K562 (cell line): Measurements from ENCODE around the gene TSPOAP1. TPM values are rescaled to one million over a fixed set of nuclear protein-coding genes. Genes with fewer than 3 reads are reported as not detected.
A peak's percentile ranks its signal among the peaks of the same experiment; 100 is the strongest.

Experiments
- ATF6 ChIP-seq: sonication (generic); formaldehyde crosslinking; IDR thresholded peaks from 2 replicates; pipeline ENCODE4 v1.4.0; 2020; ENCODE audit warnings: mild to moderate bottlenecking, missing genetic modification reagents
- CAMTA2 ChIP-seq: fragments of 250-450 bp; sonication (Bioruptor Pico); conservative IDR thresholded peaks from 2 replicates; pipeline ENCODE4 v1.5.1; 2022
- HDAC3 ChIP-seq: fragments of 450-650 bp; IDR thresholded peaks from 2 replicates; pipeline ENCODE4 v1.6.1; 2018; ENCODE audit warnings: borderline replicate concordance, mild to moderate bottlenecking, moderate library complexity; ENCODE audit not compliant: partially characterized antibody
- MBD1 ChIP-seq: fragments of 250-450 bp; sonication (Bioruptor Pico); IDR thresholded peaks from 2 replicates; pipeline ENCODE4 v1.8.0; 2022; ENCODE audit warnings: inconsistent platforms
- MLX ChIP-seq, 2 experiments: fragments of 450-650 bp in 1 of 2; sonication (generic) in 1 of 2; formaldehyde crosslinking; conservative IDR thresholded peaks; 2 replicates each; pipeline versions ENCODE4 v1.4.0 to v1.8.1; 2020 to 2022; ENCODE audit warnings: mild to moderate bottlenecking in 1 of 2, missing genetic modification reagents in 1 of 2
- PML ChIP-seq: IDR thresholded peaks from 2 replicates; pipeline ENCODE4 v1.6.1; 2012; ENCODE audit warnings: low read length, inconsistent platforms
- SAFB2 ChIP-seq: fragments of 200-400 bp; formaldehyde crosslinking; IDR thresholded peaks from 2 replicates; pipeline ENCODE4 v1.6.1; 2018; ENCODE audit warnings: borderline replicate concordance, low read length, low read depth, moderate library complexity; ENCODE audit not compliant: severe bottlenecking
- SMAD2 ChIP-seq: fragments of 150-350 bp; IDR thresholded peaks from 2 replicates; pipeline ENCODE4 v1.6.1; 2014; ENCODE audit warnings: low read depth, mild to moderate bottlenecking, low read length
- SMAD4 ChIP-seq: fragments of 250-450 bp; sonication (Bioruptor Pico); conservative IDR thresholded peaks from 2 replicates; pipeline ENCODE4 v1.8.0; 2021; ENCODE audit warnings: inconsistent platforms, mild to moderate bottlenecking, moderate library complexity
- SNAPC5 ChIP-seq: fragments of 250-450 bp; sonication (Bioruptor Pico); IDR thresholded peaks from 2 replicates; pipeline ENCODE4 v1.8.0; 2021; ENCODE audit warnings: moderate library complexity, mild to moderate bottlenecking, inconsistent platforms
- SUPT5H ChIP-seq: fragments of 450-650 bp; IDR thresholded peaks from 2 replicates; pipeline ENCODE4 v1.6.1; 2016
- TFAM ChIP-seq: fragments of 250-450 bp; sonication (Bioruptor Pico); conservative IDR thresholded peaks from 2 replicates; pipeline ENCODE4 v1.5.0; 2021; ENCODE audit warnings: mild to moderate bottlenecking, moderate library complexity
- ZBTB26 ChIP-seq: fragments of 450-650 bp; formaldehyde crosslinking; IDR thresholded peaks from 2 replicates; pipeline ENCODE4 v1.4.0; 2022; ENCODE audit warnings: missing genetic modification characterization
- ZNF175 ChIP-seq: fragments of 200-800 bp; sonication (Bioruptor generic); IDR thresholded peaks from 2 replicates; pipeline ENCODE4 v1.6.1; 2016; ENCODE audit warnings: low read depth, mild to moderate bottlenecking, missing genetic modification characterization, missing compliant biosample characterization
- ZNF398 ChIP-seq: fragments of 250-450 bp; sonication (Bioruptor Pico); IDR thresholded peaks from 2 replicates; pipeline ENCODE4 v1.8.0; 2021; ENCODE audit warnings: moderate library complexity, mild to moderate bottlenecking, inconsistent platforms
- ZNF431 ChIP-seq: sonication (generic); formaldehyde crosslinking; IDR thresholded peaks from 2 replicates; pipeline ENCODE4 v1.8.0; 2022; ENCODE audit warnings: mild to moderate bottlenecking, missing genetic modification reagents
- ZNF561 ChIP-seq: fragments of 450-650 bp; formaldehyde crosslinking; conservative IDR thresholded peaks from 2 replicates; pipeline ENCODE4 v1.4.0; 2020; ENCODE audit warnings: mild to moderate bottlenecking, moderate library complexity
- ZNF655 ChIP-seq: fragments of 250-450 bp; sonication (Bioruptor Pico); IDR thresholded peaks from 2 replicates; pipeline ENCODE4 v1.5.0; 2021
- polyA plus RNA-seq, 8 experiments: library from polyadenylated mRNA; depleted of rRNA in 4 of 8; stranded (reverse) in 5 of 8; unstranded in 3 of 8; fragments of >200 nt; fragmentation: Nextera tagmentation in 2 of 8; fragmentation: Illumina TruSeq in 1 of 8; extraction: Ambion mirVana in 2 of 8; extraction: Trizol in 1 of 8; gene quantifications; 2 replicates each; pipeline versions ENCODE4 v1.2.1 to v1.2.3, GENCODE V29; 2011 to 2014; ENCODE audit warnings: inconsistent platforms in 1 of 8, missing spikeins in 1 of 8
- total RNA-seq, 7 experiments: library from RNA; depleted of rRNA in 6 of 7; stranded (reverse); fragments of >200 nt in 6 of 7; fragmentation: Illumina TruSeq in 2 of 7; extraction: Trizol in 2 of 7; gene quantifications; 2 replicates each; pipeline versions ENCODE4 v1.2.1 to v1.2.3, GENCODE V29; 2011 to 2021; ENCODE audit warnings: low replicate concordance in 1 of 7

Gene TSPOAP1
- total and polyA plus RNA-seq, 9 of the 15 experiments (the other 6 are each of a cell fraction or from before 2014, with no cell fraction given), result 0.87 to 3.9 (median 1.8) TPM; not detected in 2

- TF ChIP-seq ZNF398 (CRISPR knock-in tag) (no peak), MBD1 (no peak), CAMTA2 (no peak), PML (no peak), ZNF175 (CRISPR knock-in tag) (peak; percentile 73; the same call in 1 of the 2 replicates), SMAD4 (CRISPR knock-in tag) (peak; percentile 88), ZNF561 (CRISPR knock-in tag) (no peak), SAFB2 (no peak), SMAD2 (no peak), SUPT5H (peak; percentile 61), MLX (CRISPR knock-in tag; conservative IDR thresholded peaks at IDR 0.05) (no peak), TFAM (CRISPR knock-in tag) (no peak), ZNF655 (CRISPR knock-in tag) (no peak), ZNF431 (no peak), SNAPC5 (no peak), HDAC3 (no peak), ZBTB26 (no peak), ATF6 (CRISPR knock-in tag) (no peak)
Observed at GRCh38 chr17:58335779-58336455, 7.3 kb upstream of the TSPOAP1 start (continued).
